ENCODE measurements around the gene COPS2. TPM values are rescaled to one million over a fixed set of nuclear protein-coding genes. Genes with fewer than 3 reads are reported as not detected.

Gene COPS2
- total RNA-seq, 1 experiment from 2014 or later = 83.8 TPM

GRCh38 chr15:49121901-49122300 lies 33.5 kb downstream of the COPS2 start:
- no peaks in the 10 kb centered on the region for H3K4me1 ChIP-seq
- POLR2A ChIA-PET = no interaction called here
- H3K4me3 ChIP-seq (ENCODE audit: low read depth, low read length) = no peak overlapping the region
- H3K9me3 Mint-ChIP-seq (ENCODE audit: unreplicated experiment) = no peaks in the 10 kb centered on the region
- H3K36me3 ChIP-seq (ENCODE audit: control insufficient read depth, insufficient read depth, low read length) = no peaks in the 10 kb centered on the region
- H3K4me3 Mint-ChIP-seq (ENCODE audit: unreplicated experiment) = no peak overlapping the region
- H3K4me1 Mint-ChIP-seq (ENCODE audit: low read depth, unreplicated experiment) = no peaks in the 10 kb centered on the region
- H3K27me3 ChIP-seq (replicated peaks; ENCODE audit: control insufficient read depth, insufficient read depth, low read length) = no peaks in the 10 kb centered on the region
- BruUV-seq (replicated peaks) = no TSS peak
- intact Hi-C loops (cut with micrococcal nuclease; ENCODE audit: unreplicated experiment) = no loop called here
- no peaks in the 10 kb centered on the region for H3K27me3 Mint-ChIP-seq (ENCODE audit: insufficient read depth, unreplicated experiment)
- CTCF ChIA-PET = no interaction called here
- no peaks in the 10 kb centered on the region for H3K9me3 ChIP-seq
- TF ChIP-seq CTCF (IDR thresholded peaks at IDR 0.05; ENCODE audit: insufficient read depth in 1 of 2, low read depth in 1 of 2, low read length in 1 of 2, severe bottlenecking in 1 of 2, unreplicated experiment in 1 of 2) = no peak
- H3K36me3 Mint-ChIP-seq (ENCODE audit: insufficient read depth, unreplicated experiment) = peaks cover 33% of the 10 kb centered on the region
- H3K27ac Mint-ChIP-seq (ENCODE audit: unreplicated experiment) = no peak overlapping the region
- DNase-seq = no peak

- CTCF ChIA-PET = no interaction called here
- intact Hi-C loops (cut with micrococcal nuclease; ENCODE audit: unreplicated experiment) = no loop called here
- H3K27ac Mint-ChIP-seq (ENCODE audit: unreplicated experiment) = no peak overlapping the region
- POLR2A ChIA-PET = no interaction called here
- no peaks in the 10 kb centered on the region for H3K9me3 Mint-ChIP-seq (ENCODE audit: unreplicated experiment)
- H3K27me3 Mint-ChIP-seq (ENCODE audit: insufficient read depth, unreplicated experiment) = no peaks in the 10 kb centered on the region
- no peaks in the 10 kb centered on the region for H3K4me1 ChIP-seq
- no TSS peak for BruUV-seq (replicated peaks)
- H3K4me1 Mint-ChIP-seq (ENCODE audit: low read depth, unreplicated experiment) = no peaks in the 10 kb centered on the region
- DNase-seq = no peak
- TF ChIP-seq CTCF (IDR thresholded peaks at IDR 0.05; ENCODE audit: insufficient read depth in 1 of 2, low read depth in 1 of 2, low read length in 1 of 2, severe bottlenecking in 1 of 2, unreplicated experiment in 1 of 2) = no peak
- no peak overlapping the region for H3K4me3 Mint-ChIP-seq (ENCODE audit: unreplicated experiment)
- peaks cover 32% of the 10 kb centered on the region for H3K36me3 Mint-ChIP-seq (ENCODE audit: insufficient read depth, unreplicated experiment)
- H3K36me3 ChIP-seq (ENCODE audit: control insufficient read depth, insufficient read depth, low read length) = no peaks in the 10 kb centered on the region
- H3K9me3 ChIP-seq = no peaks in the 10 kb centered on the region
- H3K27me3 ChIP-seq (replicated peaks; ENCODE audit: control insufficient read depth, insufficient read depth, low read length) = no peaks in the 10 kb centered on the region
- no peak overlapping the region for H3K4me3 ChIP-seq (ENCODE audit: low read depth, low read length)
These were observed 34.6 kb downstream of the COPS2 start for GRCh38 chr15:49120832-49121231.

GRCh38 chr15:49116108-49116857 lies 39.1 kb downstream of the COPS2 start:
- DNase-seq = no peak
- H3K4me3 ChIP-seq (ENCODE audit: low read depth, low read length) = no peak overlapping the region
- no peaks in the 10 kb centered on the region for H3K4me1 Mint-ChIP-seq (ENCODE audit: low read depth, unreplicated experiment)
- H3K27me3 Mint-ChIP-seq (ENCODE audit: insufficient read depth, unreplicated experiment) = no peaks in the 10 kb centered on the region
- intact Hi-C loops (cut with micrococcal nuclease; ENCODE audit: unreplicated experiment) = no loop called here
- H3K4me1 ChIP-seq = no peaks in the 10 kb centered on the region
- ChIA-PET CTCF (no interaction called here), POLR2A (no interaction called here)
- no peak overlapping the region for H3K4me3 Mint-ChIP-seq (ENCODE audit: unreplicated experiment)
- BruUV-seq (replicated peaks) = no TSS peak
- H3K9me3 Mint-ChIP-seq (ENCODE audit: unreplicated experiment) = peaks cover 15% of the 10 kb centered on the region
- H3K36me3 ChIP-seq (ENCODE audit: control insufficient read depth, insufficient read depth, low read length) = no peaks in the 10 kb centered on the region
- no peaks in the 10 kb centered on the region for H3K27me3 ChIP-seq (replicated peaks; ENCODE audit: control insufficient read depth, insufficient read depth, low read length)
- no peaks in the 10 kb centered on the region for H3K9me3 ChIP-seq
- no peak overlapping the region for H3K27ac Mint-ChIP-seq (ENCODE audit: unreplicated experiment)
- no peak for TF ChIP-seq CTCF (IDR thresholded peaks at IDR 0.05; ENCODE audit: insufficient read depth in 1 of 2, low read depth in 1 of 2, low read length in 1 of 2, severe bottlenecking in 1 of 2, unreplicated experiment in 1 of 2)
- peaks cover 30% of the 10 kb centered on the region for H3K36me3 Mint-ChIP-seq (ENCODE audit: insufficient read depth, unreplicated experiment)

Measured in Caco-2 (cell line).